Ramos (cell line): Measurements from ENCODE around the gene TNRC6B.

Experiments
- in situ Hi-C: fragments of 300-500 bp; cut with MboI; formaldehyde crosslinking; loops from one replicate; pipeline ENCODE4 v1.14.3; 2022; ENCODE audit warnings: low sequenced_read_pairs; ENCODE audit not compliant: unreplicated experiment

Gene TNRC6B

DNA sequence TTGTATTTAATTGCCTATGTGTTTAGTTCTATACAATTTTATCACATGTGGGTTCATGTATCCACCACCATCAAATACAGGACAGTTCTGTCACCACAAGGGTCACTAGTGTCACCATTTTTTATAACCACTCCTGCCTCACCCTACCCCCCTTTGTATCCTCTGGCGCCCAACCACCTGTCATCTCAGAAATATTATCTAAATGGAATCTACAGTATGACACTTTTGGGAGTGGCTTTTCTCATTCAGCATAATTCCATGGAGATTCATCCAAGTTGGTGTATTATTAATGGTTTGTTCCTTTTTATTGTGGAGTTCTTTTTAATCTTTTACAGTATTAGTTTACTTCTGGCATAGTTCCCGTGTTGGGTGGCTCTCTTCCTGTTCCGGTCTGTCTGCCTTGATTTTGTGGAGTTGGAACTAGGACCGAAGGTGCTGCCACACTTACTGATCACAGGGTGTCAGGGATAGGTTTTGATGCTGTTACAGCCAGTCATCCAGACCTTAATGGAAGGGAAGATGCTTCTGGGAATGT lies 58.5 kb downstream of the TNRC6B start:
- in situ Hi-C loops = no loop called here

GRCh38 chr22:40237241-40237640 lies 59.5 kb downstream of the TNRC6B start:
- in situ Hi-C loops = no loop called here

DNA sequence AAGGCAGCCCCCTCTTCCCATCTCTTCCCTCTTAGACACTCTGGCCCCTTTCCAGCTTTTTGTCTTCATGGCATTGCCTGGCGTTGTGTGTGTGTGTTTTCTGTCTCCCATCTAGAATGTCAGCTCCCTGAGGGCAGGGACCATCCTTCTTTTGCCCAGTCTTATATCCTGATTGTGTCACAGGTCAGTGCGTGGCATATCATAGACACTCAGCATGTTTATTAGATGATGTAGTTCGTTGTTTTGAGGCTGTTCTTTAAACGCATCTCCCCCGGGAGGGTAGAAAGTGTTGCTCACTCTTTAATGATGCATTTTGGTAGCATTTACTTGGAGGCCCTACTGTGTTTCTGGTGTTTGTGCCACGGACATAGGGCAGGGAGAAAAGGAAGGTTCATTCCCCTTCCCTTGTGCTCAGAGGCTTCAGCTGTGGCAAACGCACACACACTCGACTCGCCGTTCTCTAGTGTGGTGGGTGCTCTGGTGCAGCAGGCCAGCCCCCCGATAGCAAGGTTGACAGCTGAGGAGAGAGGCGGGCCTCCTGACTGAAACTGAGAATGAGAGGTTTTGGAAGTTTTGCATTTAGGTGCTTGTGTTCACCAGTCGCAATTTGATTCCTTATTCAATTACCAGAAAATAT lies 60.2 kb downstream of the TNRC6B start:
- in situ Hi-C loops = no loop called here

- in situ Hi-C loops = no loop called here
Measured at GRCh38 chr22:40238425-40239344, 61.0 kb downstream of the TNRC6B start.

DNA sequence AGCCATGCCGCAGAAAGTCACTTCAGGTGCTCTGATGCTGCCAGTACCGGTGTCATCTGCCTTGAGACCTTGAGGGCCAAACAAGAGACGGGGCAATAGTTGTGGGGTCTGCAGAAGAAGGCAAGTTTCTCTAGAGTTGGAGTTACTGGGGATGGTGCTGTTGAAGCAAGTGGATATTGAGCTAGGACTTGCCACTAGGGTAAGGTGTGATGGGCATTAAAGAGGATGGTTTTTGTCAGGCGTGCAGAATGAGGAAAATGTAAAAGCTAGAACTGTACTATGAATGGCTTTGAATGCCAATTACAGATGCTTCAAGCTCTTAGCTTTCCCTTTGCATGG lies 61.6 kb downstream of the TNRC6B start:
- in situ Hi-C loops = no loop called here

DNA sequence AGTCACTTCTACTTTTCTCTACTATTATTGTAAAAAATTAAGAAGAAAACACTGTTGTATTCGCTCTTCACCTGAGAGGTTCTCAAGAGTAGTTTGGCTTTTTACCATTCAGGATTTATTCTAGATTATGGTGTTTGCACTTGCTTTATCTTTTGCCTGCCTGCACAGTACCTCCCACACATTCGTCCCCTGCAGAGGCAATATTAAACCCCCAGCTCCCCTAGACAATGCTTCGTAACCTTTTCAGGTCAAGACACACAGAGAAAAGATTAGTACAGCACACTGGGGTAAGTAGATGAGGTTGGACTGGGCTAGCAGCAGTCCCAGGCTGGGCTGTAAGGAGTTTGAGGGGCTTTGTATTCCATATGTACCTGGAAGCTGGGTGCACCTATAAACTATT lies 62.4 kb downstream of the TNRC6B start:
- in situ Hi-C loops = no loop called here

DNA sequence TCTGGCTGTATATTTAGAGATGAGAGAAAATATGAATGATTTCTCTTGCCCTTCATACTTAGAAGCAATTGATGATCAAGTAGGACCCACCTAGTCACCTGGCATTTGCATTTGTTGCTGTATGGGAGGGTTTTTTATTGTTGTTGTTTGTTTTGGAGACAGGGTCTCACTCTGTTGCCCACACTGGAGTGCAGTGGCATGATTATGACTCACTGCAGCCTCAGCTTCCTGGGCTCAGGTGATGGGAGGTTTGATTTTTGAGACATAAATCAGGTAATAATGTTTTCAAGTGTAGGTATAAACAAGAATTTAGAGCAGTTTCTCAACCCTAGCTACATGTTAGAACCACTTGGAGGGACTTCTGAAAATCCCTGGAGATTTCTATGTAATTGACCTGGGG lies 63.0 kb downstream of the TNRC6B start:
- in situ Hi-C loops = no loop called here

- in situ Hi-C loops = no loop called here
Measured at GRCh38 chr22:40241200-40241763, 63.6 kb downstream of the TNRC6B start.

DNA sequence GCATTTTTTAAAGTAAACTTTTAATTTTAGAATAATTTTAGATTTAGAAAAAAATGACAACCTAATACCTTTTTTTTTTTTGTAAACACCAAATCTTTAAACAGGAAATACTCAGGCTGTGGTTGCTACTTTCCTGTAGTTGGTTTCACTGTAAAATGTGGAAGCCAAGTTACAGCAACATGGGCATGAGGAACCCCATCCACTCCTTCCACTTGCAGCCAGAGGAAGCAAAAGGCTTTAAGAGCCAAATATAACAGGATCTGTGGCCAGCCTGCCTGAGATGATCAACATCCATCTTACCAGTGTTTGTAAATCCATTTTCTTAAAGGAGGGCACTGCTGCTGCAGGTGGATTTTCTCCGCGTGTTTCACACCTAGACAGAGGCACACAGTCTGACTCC lies 66.2 kb downstream of the TNRC6B start:
- in situ Hi-C loops = no loop called here

GRCh38 chr22:40244586-40244985 lies 66.9 kb downstream of the TNRC6B start:
- in situ Hi-C loops = no loop called here

DNA sequence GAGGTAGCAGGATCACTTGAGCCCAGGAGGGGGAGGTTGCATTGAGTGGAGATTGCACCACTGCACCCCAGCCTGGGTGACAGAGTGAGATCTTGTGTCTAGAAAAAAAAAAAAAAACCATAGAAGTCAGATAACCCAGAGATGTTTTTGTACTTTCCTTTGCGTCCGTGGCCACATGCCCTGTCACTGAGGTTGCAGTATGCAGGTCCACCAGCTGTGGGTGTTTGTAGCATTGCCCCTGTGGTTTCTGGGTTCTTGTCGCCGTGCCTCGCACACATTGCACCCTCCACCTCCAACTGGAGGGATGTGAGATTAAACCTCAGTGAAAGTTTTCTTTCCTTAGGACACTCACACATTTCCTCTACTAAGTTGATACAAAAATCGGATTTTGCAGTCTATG lies 70.3 kb downstream of the TNRC6B start:
- in situ Hi-C loops = no loop called here

DNA sequence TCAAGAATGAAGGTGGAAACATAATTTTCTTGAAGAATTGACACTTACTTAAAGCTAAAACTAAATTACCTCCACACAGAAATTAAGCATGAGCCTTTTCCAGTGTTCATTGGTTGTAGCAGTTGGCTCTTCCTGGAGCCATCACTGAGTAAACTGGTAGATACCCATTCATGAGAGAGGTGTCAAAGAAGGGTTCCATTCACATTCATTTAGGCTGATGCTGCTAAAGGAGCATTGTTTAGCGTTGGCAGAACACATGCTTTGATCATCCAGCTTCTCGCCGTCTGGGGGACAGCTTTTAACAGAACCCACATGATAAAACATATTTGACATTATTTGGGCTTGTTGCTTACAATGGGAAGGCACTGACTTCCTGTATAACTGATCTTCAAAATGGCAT lies 71.6 kb downstream of the TNRC6B start:
- in situ Hi-C loops = no loop called here

DNA sequence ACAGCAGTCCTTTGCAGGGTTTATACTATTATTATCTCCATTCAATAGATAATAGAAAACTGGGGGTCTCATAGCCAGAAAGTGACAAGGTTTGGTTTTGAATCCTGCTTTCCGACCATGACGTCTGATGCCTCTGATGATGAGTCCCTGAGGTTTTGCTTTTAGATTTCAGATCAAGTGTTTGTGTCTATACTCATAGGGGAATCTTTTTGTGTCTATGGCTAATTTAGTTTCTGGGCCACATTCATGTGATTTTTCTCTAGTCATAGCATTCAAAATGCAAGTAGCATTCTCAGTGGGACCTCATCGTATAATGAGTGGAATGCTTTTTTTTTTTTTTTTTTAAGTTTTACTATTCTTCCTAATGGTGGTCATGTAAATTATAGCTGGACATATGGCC lies 72.9 kb downstream of the TNRC6B start:
- in situ Hi-C loops = no loop called here

- in situ Hi-C loops = no loop called here
Measured at GRCh38 chr22:40251106-40251505, 73.4 kb downstream of the TNRC6B start.

- in situ Hi-C loops = no loop called here
Measured at GRCh38 chr22:40252146-40252545, 74.4 kb downstream of the TNRC6B start.

DNA sequence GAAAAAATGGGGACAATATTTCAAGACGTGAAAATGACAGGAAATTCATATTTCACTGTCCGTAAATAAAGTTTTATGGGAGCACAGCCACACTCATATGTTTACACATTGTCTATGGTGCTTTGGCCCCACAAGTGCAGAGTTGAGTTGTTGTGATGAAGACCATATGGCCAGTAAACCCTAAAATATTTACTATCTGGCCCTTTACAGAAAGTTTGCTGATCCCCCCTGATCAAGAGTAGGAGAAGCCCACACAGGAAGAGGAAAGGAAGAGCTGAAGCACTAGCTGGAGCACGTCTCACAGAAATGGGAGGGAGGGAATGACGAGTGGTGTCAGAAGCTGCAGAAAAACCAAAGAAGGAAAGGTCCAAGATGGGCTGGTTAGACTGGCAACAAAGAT lies 78.8 kb downstream of the TNRC6B start:
- in situ Hi-C loops = no loop called here

GRCh38 chr22:40258017-40258416 lies 80.3 kb downstream of the TNRC6B start:
- in situ Hi-C loops = no loop called here

DNA sequence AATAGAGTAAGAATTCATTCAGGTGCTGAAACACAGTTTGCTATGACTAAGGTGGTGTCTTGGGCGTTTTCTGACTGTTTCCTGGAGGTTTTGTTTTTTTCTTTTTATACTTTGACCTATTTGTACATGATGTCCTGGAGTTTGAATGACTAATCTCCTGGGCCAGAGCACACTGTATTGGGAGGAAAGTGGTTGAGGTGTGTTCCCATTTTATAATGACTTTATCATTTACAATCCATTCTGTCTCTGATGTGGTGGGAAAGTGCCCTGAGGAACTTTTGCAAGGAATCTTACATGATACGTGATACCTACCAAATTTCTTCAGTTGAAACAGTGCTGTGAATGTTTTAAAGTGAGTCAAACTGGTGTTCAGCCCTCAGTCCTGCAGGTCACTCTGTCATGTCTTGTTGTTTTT lies 80.8 kb downstream of the TNRC6B start:
- in situ Hi-C loops = no loop called here

GRCh38 chr22:40261783-40262182 lies 84.1 kb downstream of the TNRC6B start:
- in situ Hi-C loops = no loop called here

DNA sequence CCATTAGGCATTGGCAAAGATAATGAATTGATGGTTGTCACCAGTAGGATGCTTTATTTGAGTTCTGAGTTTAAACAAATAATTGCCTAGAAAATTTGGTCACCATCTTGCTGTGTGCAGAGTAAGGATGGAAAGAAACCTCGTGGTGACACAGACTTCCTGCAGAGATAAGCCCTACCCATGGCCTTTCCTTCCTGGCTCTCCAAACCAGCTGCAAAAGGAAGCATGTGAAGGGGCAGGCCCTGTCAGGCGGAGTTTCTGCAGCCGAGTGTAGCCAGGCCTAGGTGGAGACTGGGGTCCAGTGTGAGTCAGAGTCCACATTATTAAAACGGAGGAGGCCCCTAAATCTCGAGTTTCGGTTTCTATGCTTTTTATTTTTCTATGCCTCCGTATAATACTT lies 85.5 kb downstream of the TNRC6B start:
- in situ Hi-C loops = no loop called here

DNA sequence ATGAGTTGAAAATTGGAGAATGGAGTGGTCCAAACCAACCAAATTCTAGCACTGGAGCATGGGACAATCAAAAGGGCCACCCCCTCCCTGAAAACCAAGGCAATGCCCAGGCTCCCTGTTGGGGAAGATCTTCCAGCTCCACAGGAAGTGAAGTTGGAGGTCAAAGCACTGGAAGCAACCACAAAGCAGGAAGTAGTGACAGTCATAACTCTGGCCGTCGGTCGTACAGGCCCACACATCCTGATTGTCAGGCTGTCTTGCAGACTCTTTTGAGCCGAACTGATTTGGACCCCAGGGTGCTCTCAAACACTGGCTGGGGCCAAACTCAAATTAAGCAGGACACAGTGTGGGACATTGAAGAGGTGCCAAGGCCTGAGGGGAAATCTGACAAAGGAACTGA lies 88.1 kb downstream of the TNRC6B start:
- in situ Hi-C loops = no loop called here
